ENCODE measurements around the gene PKP3.

DNA sequence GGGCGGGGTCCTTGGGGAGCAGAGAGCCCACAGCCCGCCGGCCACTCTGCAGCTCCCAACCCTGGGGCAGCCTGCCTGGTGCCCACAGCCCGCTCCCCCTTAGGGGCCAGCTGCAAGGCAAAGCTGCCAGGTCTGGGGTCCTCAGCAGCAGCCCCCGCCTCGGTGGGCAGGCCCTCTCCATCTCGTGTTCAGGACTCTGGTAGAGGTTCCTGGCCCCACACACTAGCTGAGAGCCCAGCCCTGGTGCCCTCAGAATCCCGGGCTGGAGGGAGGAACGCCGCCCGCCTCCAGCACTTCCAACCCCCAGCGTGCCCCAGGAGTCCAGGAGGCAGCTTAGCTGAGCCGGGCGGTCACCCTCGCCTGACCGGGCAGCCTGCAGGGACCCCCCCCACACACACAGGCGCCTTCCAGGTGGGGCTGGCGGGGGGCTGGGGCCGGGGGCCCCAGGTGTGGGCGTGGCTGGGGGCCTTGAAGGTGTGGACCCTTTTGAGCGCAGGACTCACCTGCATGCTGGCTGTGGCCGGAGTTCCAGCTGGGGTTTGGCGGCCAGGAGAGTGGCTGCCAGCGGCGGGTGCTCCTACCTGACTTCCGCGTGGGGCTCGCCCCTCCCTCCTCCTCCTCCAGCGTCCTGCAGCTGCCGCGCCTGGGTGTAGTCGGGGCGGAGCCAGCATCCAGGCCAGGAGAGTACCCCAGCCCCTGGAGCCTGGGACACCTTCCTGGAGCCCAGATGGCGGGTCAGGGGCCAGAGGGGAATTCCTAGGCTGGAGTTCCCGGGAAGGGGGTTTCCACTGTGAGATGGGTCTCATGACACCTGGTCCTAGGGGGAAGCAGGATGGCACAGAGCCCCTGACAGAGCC is 47.6 kb downstream of the PKP3 start, which contains the start of gene ANO9:
- TF ChIP-seq, protein P1, sequence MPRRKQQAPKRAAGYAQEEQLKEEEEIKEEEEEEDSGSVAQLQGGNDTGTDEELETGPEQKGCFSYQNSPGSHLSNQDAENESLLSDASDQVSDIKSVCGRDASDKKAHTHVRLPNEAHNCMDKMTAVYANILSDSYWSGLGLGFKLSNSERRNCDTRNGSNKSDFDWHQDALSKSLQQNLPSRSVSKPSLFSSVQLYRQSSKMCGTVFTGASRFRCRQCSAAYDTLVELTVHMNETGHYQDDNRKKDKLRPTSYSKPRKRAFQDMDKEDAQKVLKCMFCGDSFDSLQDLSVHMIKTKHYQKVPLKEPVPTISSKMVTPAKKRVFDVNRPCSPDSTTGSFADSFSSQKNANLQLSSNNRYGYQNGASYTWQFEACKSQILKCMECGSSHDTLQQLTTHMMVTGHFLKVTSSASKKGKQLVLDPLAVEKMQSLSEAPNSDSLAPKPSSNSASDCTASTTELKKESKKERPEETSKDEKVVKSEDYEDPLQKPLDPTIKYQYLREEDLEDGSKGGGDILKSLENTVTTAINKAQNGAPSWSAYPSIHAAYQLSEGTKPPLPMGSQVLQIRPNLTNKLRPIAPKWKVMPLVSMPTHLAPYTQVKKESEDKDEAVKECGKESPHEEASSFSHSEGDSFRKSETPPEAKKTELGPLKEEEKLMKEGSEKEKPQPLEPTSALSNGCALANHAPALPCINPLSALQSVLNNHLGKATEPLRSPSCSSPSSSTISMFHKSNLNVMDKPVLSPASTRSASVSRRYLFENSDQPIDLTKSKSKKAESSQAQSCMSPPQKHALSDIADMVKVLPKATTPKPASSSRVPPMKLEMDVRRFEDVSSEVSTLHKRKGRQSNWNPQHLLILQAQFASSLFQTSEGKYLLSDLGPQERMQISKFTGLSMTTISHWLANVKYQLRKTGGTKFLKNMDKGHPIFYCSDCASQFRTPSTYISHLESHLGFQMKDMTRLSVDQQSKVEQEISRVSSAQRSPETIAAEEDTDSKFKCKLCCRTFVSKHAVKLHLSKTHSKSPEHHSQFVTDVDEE (CRISPR knock-in tag; IDR thresholded peaks at IDR 0.05): no peak
- TF ChIP-seq ZFP30 (CRISPR knock-in tag; IDR thresholded peaks at IDR 0.05) (no peak), RARB (CRISPR knock-in tag; IDR thresholded peaks at IDR 0.05) (no peak), TOX (CRISPR knock-in tag; IDR thresholded peaks at IDR 0.05; ENCODE audit: borderline replicate concordance) (no peak)

Data from SK-N-SH treated with all-trans-retinoic acid at 6 μM for 48 hours (cell line).